IPS-15b (cell line): ENCODE data around the gene GBGT1.

ENCODE experiments used
- H3K27me3 ChIP-seq: one replicate; pipeline ENCODE4 v1.6.1; 2013; ENCODE audit warnings: low read length; ENCODE audit not compliant: control insufficient read depth, insufficient read depth
- H3K36me3 ChIP-seq: one replicate; pipeline ENCODE4 v1.6.1; 2013; ENCODE audit warnings: low read length; ENCODE audit not compliant: control insufficient read depth, insufficient read depth
- H3K4me1 ChIP-seq: one replicate; pipeline ENCODE4 v1.6.1; 2013; ENCODE audit warnings: mild to moderate bottlenecking, low read length; ENCODE audit not compliant: control insufficient read depth, insufficient read depth
- H3K4me3 ChIP-seq: one replicate; pipeline ENCODE4 v1.5.1; 2013; ENCODE audit warnings: low read depth, low read length
- H3K9ac ChIP-seq: one replicate; pipeline ENCODE4 v1.6.1; 2013; ENCODE audit warnings: low read depth, mild to moderate bottlenecking, low read length
- H3K9me3 ChIP-seq: one replicate; pipeline ENCODE4 v1.6.1; 2013; ENCODE audit warnings: mild to moderate bottlenecking, low read length; ENCODE audit not compliant: control insufficient read depth, insufficient read depth

GBGT1 gene

GRCh38 chr9:133144904-133145851, 18.5 kb downstream of the GBGT1 start:
- peaks cover 4% of the 10 kb centered on the region for H3K27me3 ChIP-seq
- no peaks in the 10 kb centered on the region for H3K9me3 ChIP-seq
- peaks cover 5% of the 10 kb centered on the region for H3K4me1 ChIP-seq
- H3K4me3 ChIP-seq: no peak overlapping the region
- no peak overlapping the region for H3K9ac ChIP-seq
- no peaks in the 10 kb centered on the region for H3K36me3 ChIP-seq

- Histone ChIP-seq H3K4me3 (peak overlapping the region; percentile 45), H3K9me3 (no peaks in the 10 kb centered on the region), H3K4me1 (peaks cover 5% of the 10 kb centered on the region), H3K27me3 (peaks cover 4% of the 10 kb centered on the region), H3K9ac (no peak overlapping the region), H3K36me3 (no peaks in the 10 kb centered on the region)
Measured at GRCh38 chr9:133144142-133144903, 19.4 kb downstream of the GBGT1 start.

- Histone ChIP-seq H3K9me3 (no peaks in the 10 kb centered on the region), H3K36me3 (no peaks in the 10 kb centered on the region), H3K4me1 (peaks cover 5% of the 10 kb centered on the region), H3K27me3 (peaks cover 4% of the 10 kb centered on the region), H3K9ac (no peak overlapping the region), H3K4me3 (peak overlapping the region; percentile 45)
Measured at GRCh38 chr9:133143639-133144141, 20.0 kb downstream of the GBGT1 start.

- Histone ChIP-seq H3K27me3 (peaks cover 3% of the 10 kb centered on the region), H3K4me3 (no peak overlapping the region), H3K36me3 (no peaks in the 10 kb centered on the region), H3K9me3 (no peaks in the 10 kb centered on the region), H3K4me1 (peaks cover 5% of the 10 kb centered on the region), H3K9ac (no peak overlapping the region)
Measured at GRCh38 chr9:133142684-133143622, 20.8 kb downstream of the GBGT1 start.

- Histone ChIP-seq H3K4me1 (peaks cover 3% of the 10 kb centered on the region), H3K9me3 (no peaks in the 10 kb centered on the region), H3K4me3 (no peak overlapping the region), H3K27me3 (peaks cover 2% of the 10 kb centered on the region), H3K36me3 (no peaks in the 10 kb centered on the region), H3K9ac (no peak overlapping the region)
Measured at GRCh38 chr9:133141833-133142595, 21.7 kb downstream of the GBGT1 start.

GRCh38 chr9:133140606-133141005, 23.1 kb downstream of the GBGT1 start:
- Histone ChIP-seq H3K9ac (no peak overlapping the region), H3K9me3 (no peaks in the 10 kb centered on the region), H3K4me1 (peaks cover 3% of the 10 kb centered on the region), H3K4me3 (no peak overlapping the region), H3K27me3 (peaks cover 2% of the 10 kb centered on the region), H3K36me3 (no peaks in the 10 kb centered on the region)

- peaks cover 3% of the 10 kb centered on the region for H3K4me1 ChIP-seq
Measured at GRCh38 chr9:133140174-133140505, 23.6 kb downstream of the GBGT1 start.

GRCh38 chr9:133139246-133140173, 24.2 kb downstream of the GBGT1 start:
- Histone ChIP-seq H3K27me3 (no peaks in the 10 kb centered on the region), H3K4me3 (no peak overlapping the region), H3K4me1 (no peaks in the 10 kb centered on the region), H3K9ac (no peak overlapping the region), H3K9me3 (no peaks in the 10 kb centered on the region), H3K36me3 (no peaks in the 10 kb centered on the region)

More at GRCh38 chr9:133140174-133140505, 23.6 kb downstream of the GBGT1 start:
- Histone ChIP-seq H3K9me3 (no peaks in the 10 kb centered on the region), H3K9ac (no peak overlapping the region), H3K36me3 (no peaks in the 10 kb centered on the region), H3K27me3 (peaks cover 2% of the 10 kb centered on the region), H3K4me3 (no peak overlapping the region)

GRCh38 chr9:133137451-133138231, 26.1 kb downstream of the GBGT1 start:
- Histone ChIP-seq H3K4me1 (no peaks in the 10 kb centered on the region), H3K9ac (peak overlapping the region; percentile 12), H3K9me3 (no peaks in the 10 kb centered on the region), H3K36me3 (no peaks in the 10 kb centered on the region), H3K4me3 (no peak overlapping the region), H3K27me3 (no peaks in the 10 kb centered on the region)
